SU-DHL-6 (cell line): Measurements from ENCODE around the gene KLHDC2.
"Not testable (repeated sequence)": the region's sequence is repeated elsewhere in the genome, so short reads cannot be mapped to it uniquely, and the experiment has no call there.

Experiments used
- H2AFZ ChIP-seq: fragments of 200-600 bp; sonication (generic); 2 replicates; pipeline ENCODE4 v1.6.1; 2014; ENCODE audit warnings: low read depth, mild to moderate bottlenecking, moderate library complexity, mixed read lengths, antibody characterized with exemption, low read length; ENCODE audit not compliant: severe bottlenecking
- H3F3A ChIP-seq: fragments of 200-600 bp; shearing (Covaris generic); 2 replicates; pipeline ENCODE4 v1.6.0; 2016; ENCODE audit warnings: antibody characterized with exemption, mild to moderate bottlenecking; ENCODE audit not compliant: insufficient read depth
- H3K27ac ChIP-seq: fragments of 200-600 bp; sonication (generic); 2 replicates; pipeline ENCODE4 v1.5.1; 2016; ENCODE audit warnings: low read depth, mild to moderate bottlenecking, low read length, moderate library complexity, mixed read lengths
- H3K27me3 ChIP-seq: fragments of 200-600 bp; sonication (generic), shearing (Covaris generic); 2 replicates; pipeline ENCODE4 v1.6.0; 2014; ENCODE audit warnings: mild to moderate bottlenecking, low read length
- H3K36me3 ChIP-seq: fragments of 200-600 bp; sonication (generic); 2 replicates; pipeline ENCODE4 v1.6.1; 2014; ENCODE audit warnings: mild to moderate bottlenecking, low read length, mixed read lengths
- H3K4me2 ChIP-seq: fragments of 300-600, 200-600 bp; shearing (Covaris generic), sonication (generic); 2 replicates; pipeline ENCODE4 v1.6.0; 2014; ENCODE audit warnings: low read length, low read depth, mild to moderate bottlenecking; ENCODE audit not compliant: poor library complexity, severe bottlenecking
- H3K4me3 ChIP-seq: fragments of 200-600 bp; sonication (generic); 2 replicates; pipeline ENCODE4 v1.5.1; 2014; ENCODE audit warnings: antibody characterized with exemption, low read length, mild to moderate bottlenecking, mixed read lengths; ENCODE audit not compliant: insufficient read depth, poor library complexity, severe bottlenecking
- H3K79me2 ChIP-seq: fragments of 200-600 bp; sonication (generic); 2 replicates; pipeline ENCODE4 v1.6.1; 2014; ENCODE audit warnings: mild to moderate bottlenecking, low read length, moderate library complexity; ENCODE audit not compliant: insufficient read depth
- H3K9ac ChIP-seq: fragments of 200-600 bp; sonication (generic); 2 replicates; pipeline ENCODE4 v1.7.0; 2014; ENCODE audit warnings: mild to moderate bottlenecking, low read length
- H3K9me2 ChIP-seq: fragments of 200-600 bp; sonication (generic); replicated peaks from 2 replicates; pipeline ENCODE4 v1.6.1; 2014; ENCODE audit warnings: low read length; ENCODE audit not compliant: insufficient read depth
- H3K9me3 ChIP-seq: fragments of 200-600 bp; sonication (generic); 2 replicates; pipeline ENCODE4 v1.6.1; 2014; ENCODE audit warnings: low read length, mixed read lengths; ENCODE audit not compliant: insufficient read depth
- H4K20me1 ChIP-seq: fragments of 200-600 bp; sonication (generic); 2 replicates; pipeline ENCODE4 v1.6.1; 2014; ENCODE audit warnings: low read depth, mild to moderate bottlenecking, antibody characterized with exemption, low read length, moderate library complexity, mixed read lengths
- EZH2phosphoT487 ChIP-seq: fragments of 200-600 bp; sonication (generic), shearing (Covaris generic); conservative IDR thresholded peaks from 2 replicates; pipeline ENCODE4 v1.6.1; 2018; ENCODE audit warnings: mild to moderate bottlenecking, antibody characterized with exemption, low read length, moderate library complexity, mixed read lengths
- TF ChIP-seq, protein P1 (sequence below): fragments of 200-600 bp; sonication (generic); IDR thresholded peaks from one replicate; pipeline ENCODE4 v1.5.1; 2017; ENCODE audit warnings: antibody characterized with exemption, mild to moderate bottlenecking, low read length, moderate library complexity; ENCODE audit not compliant: insufficient read depth, poor library complexity, severe bottlenecking

The KLHDC2 gene

DNA sequence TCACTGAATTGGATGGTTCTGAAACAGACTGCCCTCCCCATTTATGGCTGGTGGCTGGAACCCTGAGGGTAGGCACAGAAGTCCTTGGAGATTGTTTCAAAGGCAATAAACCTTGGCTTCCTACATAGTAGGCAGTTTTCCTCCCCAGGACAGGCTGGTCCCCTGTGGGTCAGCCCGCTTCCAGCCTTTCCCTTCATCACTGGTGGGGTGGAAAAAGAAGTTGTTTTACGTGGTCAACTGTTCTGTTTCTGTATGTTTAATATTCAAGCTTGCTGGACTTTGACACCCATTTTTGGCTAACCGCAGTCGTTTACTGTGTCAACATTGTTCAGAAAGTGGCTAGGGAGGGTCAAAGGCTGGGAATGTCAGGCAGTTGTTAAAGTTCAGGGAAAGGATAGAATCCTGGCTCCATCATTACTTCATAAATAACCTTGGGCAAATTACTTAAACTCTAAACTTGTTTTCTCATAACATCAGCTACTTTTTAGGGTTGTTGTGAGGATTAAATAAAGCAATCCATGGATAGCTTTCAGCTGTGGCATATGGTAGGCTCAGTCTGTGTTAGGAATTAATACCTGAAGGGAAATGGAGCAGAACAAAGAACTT lies 2.4 kb downstream of the KLHDC2 start:
- Histone ChIP-seq H3K4me2 (peak overlapping the region; percentile 99), H3K9me3 (no peaks in the 10 kb centered on the region), H4K20me1 (no peaks in the 10 kb centered on the region), H3K79me2 (no peaks in the 10 kb centered on the region), H3K9ac (no peak overlapping the region), H3K9me2 (no peaks in the 10 kb centered on the region), H3F3A (peaks cover 16% of the 10 kb centered on the region), H3K36me3 (peaks cover 5% of the 10 kb centered on the region; the same call in 1 of the 2 replicates), H3K4me3 (no peak overlapping the region), H3K27me3 (no peaks in the 10 kb centered on the region), H3K27ac (no peak overlapping the region), H2AFZ (no peak overlapping the region)
- no peak for TF ChIP-seq EZH2phosphoT487
- TF ChIP-seq, protein P1, sequence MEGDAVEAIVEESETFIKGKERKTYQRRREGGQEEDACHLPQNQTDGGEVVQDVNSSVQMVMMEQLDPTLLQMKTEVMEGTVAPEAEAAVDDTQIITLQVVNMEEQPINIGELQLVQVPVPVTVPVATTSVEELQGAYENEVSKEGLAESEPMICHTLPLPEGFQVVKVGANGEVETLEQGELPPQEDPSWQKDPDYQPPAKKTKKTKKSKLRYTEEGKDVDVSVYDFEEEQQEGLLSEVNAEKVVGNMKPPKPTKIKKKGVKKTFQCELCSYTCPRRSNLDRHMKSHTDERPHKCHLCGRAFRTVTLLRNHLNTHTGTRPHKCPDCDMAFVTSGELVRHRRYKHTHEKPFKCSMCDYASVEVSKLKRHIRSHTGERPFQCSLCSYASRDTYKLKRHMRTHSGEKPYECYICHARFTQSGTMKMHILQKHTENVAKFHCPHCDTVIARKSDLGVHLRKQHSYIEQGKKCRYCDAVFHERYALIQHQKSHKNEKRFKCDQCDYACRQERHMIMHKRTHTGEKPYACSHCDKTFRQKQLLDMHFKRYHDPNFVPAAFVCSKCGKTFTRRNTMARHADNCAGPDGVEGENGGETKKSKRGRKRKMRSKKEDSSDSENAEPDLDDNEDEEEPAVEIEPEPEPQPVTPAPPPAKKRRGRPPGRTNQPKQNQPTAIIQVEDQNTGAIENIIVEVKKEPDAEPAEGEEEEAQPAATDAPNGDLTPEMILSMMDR = no peak

DNA sequence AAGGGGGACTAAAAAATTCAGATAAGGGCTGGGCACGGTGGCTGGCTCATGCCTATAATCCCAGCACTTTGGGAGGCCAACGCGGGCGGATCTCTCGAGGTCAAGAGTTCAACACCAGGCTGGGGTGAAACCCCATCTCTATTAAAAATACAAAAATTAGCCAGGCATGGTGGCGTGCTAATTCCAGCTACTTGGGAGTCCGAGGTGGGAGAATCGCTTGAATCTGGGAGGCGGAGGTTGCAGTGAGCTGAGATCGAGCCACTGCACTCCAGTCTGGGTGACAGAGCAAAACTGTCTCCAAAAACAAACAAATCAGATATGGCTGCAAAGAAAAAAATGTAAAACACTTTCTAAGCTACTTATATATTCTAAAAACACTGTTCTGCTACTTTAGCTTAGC lies 3.7 kb downstream of the KLHDC2 start:
- H3K4me2 ChIP-seq, H3K79me2 ChIP-seq, H3K9me2 ChIP-seq, H3K36me3 ChIP-seq, H3K4me3 ChIP-seq, H3K27me3 ChIP-seq, H4K20me1 ChIP-seq, H3K9ac ChIP-seq, H3K9me3 ChIP-seq, H2AFZ ChIP-seq: not testable (repeated sequence)
- H3F3A ChIP-seq = peaks cover 16% of the 10 kb centered on the region
- H3K27ac ChIP-seq = peak overlapping the region; percentile 24; the same call in 1 of the 2 replicates

DNA sequence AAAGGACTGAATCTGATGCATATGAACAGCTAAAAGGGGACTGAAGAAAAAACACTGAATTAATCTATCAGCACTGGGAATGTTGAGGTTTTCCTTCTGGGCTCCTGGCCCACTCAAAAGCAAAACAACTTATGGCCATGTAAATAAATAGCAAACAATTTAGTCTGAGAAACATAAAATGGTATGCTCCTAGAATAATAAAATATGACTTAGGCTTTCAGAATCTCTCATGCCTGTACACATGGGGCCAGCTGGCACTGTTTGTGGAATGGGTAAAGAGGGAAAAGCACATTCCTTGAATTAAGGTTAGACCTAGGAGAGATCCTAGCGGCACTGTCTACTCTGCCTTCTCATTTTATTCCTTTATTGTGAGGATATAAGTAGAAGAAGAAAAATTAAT lies 6.2 kb downstream of the KLHDC2 start:
- peaks cover 9% of the 10 kb centered on the region; the same call in 1 of the 2 replicates for H3K36me3 ChIP-seq

DNA sequence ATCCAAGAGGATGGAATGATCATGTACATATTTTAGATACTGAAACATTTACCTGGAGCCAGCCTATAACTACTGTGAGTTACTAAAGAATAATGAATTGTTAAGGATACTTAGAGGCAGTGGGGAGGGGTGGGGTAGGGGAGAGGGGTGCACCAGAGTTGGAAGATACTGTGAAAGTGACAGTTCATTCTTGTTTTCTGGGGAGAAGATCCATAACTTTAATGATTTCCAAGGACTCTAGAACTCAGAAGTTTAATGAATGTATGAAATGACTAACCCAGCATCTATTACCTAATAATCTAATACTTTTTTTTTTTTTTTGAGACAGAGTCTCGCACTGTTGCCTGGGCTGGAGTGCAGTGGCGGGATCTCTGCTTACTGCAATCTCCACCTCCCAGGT lies 10.5 kb downstream of the KLHDC2 start:
- no peak overlapping the region for H3K27ac ChIP-seq
- H3K9ac ChIP-seq = no peak overlapping the region
- H3K4me2 ChIP-seq = no peak overlapping the region
- H2AFZ ChIP-seq = no peak overlapping the region
- no peaks in the 10 kb centered on the region for H4K20me1 ChIP-seq
- no peaks in the 10 kb centered on the region for H3K27me3 ChIP-seq
- H3K36me3 ChIP-seq = peaks cover 26% of the 10 kb centered on the region
- H3K9me3 ChIP-seq = no peaks in the 10 kb centered on the region
- no peaks in the 10 kb centered on the region for H3K9me2 ChIP-seq
- H3F3A ChIP-seq = peaks cover 6% of the 10 kb centered on the region; the same call in 1 of the 2 replicates
- H3K79me2 ChIP-seq = no peaks in the 10 kb centered on the region
- TF ChIP-seq EZH2phosphoT487 = no peak
- TF ChIP-seq, protein P1 = no peak
- no peak overlapping the region for H3K4me3 ChIP-seq

More for the DNA sequence above, 6.2 kb downstream of the KLHDC2 start:
- peaks cover 5% of the 10 kb centered on the region; the same call in 1 of the 2 replicates for H3F3A ChIP-seq
- no peak overlapping the region for H2AFZ ChIP-seq
- no peak overlapping the region for H3K27ac ChIP-seq
- H3K9ac ChIP-seq = no peak overlapping the region
- H3K79me2 ChIP-seq = no peaks in the 10 kb centered on the region
- H3K27me3 ChIP-seq = no peaks in the 10 kb centered on the region
- no peaks in the 10 kb centered on the region for H3K9me2 ChIP-seq
- H3K4me3 ChIP-seq = no peak overlapping the region
- TF ChIP-seq, protein P1 = no peak
- TF ChIP-seq EZH2phosphoT487 = no peak
- H3K4me2 ChIP-seq = no peak overlapping the region
- no peaks in the 10 kb centered on the region for H3K9me3 ChIP-seq
- no peaks in the 10 kb centered on the region for H4K20me1 ChIP-seq

DNA sequence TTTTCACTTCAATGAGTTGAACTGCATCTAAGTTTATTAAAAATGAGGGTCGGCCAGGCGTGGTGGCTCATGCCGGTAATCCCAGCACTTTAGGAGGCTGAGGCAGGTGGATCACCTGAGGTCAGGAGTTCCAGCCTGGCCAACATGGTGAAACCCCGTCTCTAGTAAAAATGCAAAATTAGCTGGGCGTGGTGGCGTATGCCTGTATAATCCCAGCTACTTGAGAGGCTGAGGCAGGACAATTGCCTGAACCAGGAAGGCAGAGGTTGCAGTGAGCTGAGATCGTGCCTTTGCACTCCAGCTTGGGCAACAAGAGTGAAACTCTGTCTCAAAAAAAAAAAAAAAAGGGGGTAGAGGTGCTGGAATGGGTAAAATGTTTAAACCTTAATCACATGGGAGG lies 13.1 kb downstream of the KLHDC2 start:
- not testable (repeated sequence) for H3K4me2 ChIP-seq, H3F3A ChIP-seq, H3K9me3 ChIP-seq, H3K9me2 ChIP-seq, H3K9ac ChIP-seq, H3K27ac ChIP-seq, H3K79me2 ChIP-seq, H4K20me1 ChIP-seq, H3K4me3 ChIP-seq, H3K27me3 ChIP-seq, H2AFZ ChIP-seq
- H3K36me3 ChIP-seq = peaks cover 43% of the 10 kb centered on the region
